Measurements from ENCODE around the gene PDGFRB.

PDGFRB gene

DNA sequence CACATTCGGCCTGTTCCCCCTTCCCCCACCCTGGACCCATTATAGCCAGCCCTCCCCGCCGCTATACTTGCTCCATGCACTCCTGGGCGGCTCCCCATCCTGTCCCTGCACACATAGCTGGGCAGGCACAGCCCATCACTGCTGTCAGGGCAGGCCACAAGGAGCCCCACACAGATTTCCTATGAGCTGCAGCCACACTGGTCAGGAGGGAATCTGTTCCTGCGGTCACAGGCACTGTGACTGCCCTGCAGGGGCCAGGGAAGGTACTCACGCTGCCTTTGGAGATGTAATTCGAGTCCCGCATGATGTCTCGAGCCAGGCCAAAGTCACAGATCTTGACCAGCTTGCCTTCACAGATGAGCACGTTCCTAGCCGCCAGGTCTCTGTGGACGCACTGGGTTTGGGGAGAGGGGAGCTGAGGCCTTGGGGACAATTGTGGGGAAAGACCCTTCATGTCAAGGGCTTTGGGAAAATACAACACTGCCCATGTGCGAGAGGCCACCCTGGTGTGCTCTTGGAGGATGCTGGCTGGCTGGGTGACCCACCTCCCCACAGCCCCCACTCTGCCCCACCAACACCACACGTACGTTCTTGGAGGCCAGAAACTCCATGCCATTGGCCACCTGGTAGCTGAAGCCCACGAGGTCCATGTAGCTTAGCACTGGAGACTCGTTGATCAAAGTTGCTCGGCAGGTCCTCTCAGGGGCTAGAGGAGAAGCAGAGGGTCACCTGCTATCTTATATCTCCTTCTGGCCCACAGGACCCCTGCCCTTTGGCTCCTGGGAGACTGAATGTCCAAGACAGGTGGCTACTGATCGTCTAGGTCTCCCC, 34.8 kb downstream of the PDGFRB start:
- TF ChIP-seq CTCF (conservative IDR thresholded peaks at IDR 0.05), result no peak
- no peak overlapping the region for H3K27ac ChIP-seq

DNA sequence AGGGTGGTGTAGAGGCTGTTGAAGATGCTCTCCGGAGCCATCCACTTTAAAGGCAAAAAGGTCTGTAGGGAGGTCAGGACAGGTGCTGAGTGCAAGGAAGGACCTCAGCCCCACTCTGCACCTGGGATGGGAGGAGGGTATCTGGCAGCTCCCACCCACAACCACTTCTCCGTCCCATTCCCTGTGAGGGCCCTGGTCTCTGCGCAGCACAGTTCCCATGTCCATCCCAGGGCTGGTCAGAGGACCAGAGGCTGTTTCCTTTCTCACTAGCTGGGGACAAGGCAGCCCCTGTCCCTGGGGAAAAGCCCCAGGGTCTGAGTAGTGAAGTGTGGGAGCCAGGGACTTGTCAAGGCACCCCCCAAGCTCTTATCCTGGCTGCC, 35.6 kb downstream of the PDGFRB start:
- no peak overlapping the region for H3K27ac ChIP-seq
- no peak for TF ChIP-seq CTCF (conservative IDR thresholded peaks at IDR 0.05)

GRCh38 chr5:150119421-150120061, 36.1 kb downstream of the PDGFRB start:
- no peak overlapping the region for H3K27ac ChIP-seq

GRCh38 chr5:150118561-150119229, 37.0 kb downstream of the PDGFRB start:
- no peak overlapping the region for H3K27ac ChIP-seq
- no peak for TF ChIP-seq CTCF (conservative IDR thresholded peaks at IDR 0.05)

More at GRCh38 chr5:150119421-150120061, 36.1 kb downstream of the PDGFRB start:
- TF ChIP-seq CTCF (conservative IDR thresholded peaks at IDR 0.05), result no peak

DNA sequence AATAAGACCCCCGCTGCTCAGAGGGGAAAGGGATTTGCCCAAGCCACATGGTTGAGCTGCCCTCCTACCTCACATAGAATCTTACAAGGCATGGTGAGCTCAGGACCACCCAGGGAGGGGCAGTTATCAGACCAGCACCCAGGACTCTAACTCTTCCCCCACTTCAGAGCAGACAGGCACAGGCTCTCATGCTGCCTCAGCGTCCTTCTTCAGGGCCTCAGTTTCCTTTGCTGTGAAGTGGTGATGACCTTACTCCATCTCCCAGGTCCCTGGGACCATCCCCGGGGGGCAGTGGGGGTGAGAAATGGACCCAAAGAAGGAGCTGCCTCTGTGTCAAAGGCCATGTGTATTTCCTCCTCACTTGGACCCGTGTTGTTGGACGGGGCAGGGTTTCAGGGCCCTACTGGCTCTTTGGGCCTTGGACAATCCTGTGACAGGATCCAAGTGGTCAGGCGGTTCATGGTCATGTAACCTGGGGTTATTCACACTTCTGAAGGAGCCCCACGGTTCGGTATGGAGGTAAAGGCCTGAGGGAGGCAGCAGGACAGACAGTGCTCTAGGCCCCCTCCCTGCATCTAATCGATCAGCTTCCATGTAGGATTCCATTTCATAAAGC, 37.6 kb downstream of the PDGFRB start:
- TF ChIP-seq CTCF (conservative IDR thresholded peaks at IDR 0.05), result no peak
- no peak overlapping the region for H3K27ac ChIP-seq

- H3K27ac ChIP-seq, result no peak overlapping the region
- no peak for TF ChIP-seq CTCF (conservative IDR thresholded peaks at IDR 0.05)
These were observed 38.8 kb downstream of the PDGFRB start for GRCh38 chr5:150116667-150117400.

Measured in VCaP (cell line).